T-helper 1 cell treated with Interleukin-12 subunit alpha and Interleukin-12 subunit beta and Interleukin-4 antibody, amounts not matched to agents 30 ng/mL and 1 ng/mL, for 36 hours (primary cell): Measurements from ENCODE around the gene SAMD4B. TPM values are rescaled to one million over a fixed set of nuclear protein-coding genes. Genes with fewer than 3 reads are reported as not detected.

Experiments
- intact Hi-C: fragments of 100-400 bp; cut with micrococcal nuclease; formaldehyde crosslinking; loops from one replicate; pipeline ENCODE4 v1.15.1; 2024
- total RNA-seq: library from RNA; stranded (reverse); gene quantifications from 2 replicates; pipeline ENCODE4 v1.2.3, GENCODE V29; 2022

SAMD4B gene
- total RNA-seq, 1 donor from 2014 or later: 55.5 TPM

GRCh38 chr19:39333507-39333906 lies 8.7 kb upstream of the SAMD4B start:
- intact Hi-C loops: loop anchor here (10.0 kb wide), 1 partner anchor 341 kb away; no protein-coding TSS in a partner anchor

GRCh38 chr19:39334444-39334976 lies 7.7 kb upstream of the SAMD4B start:
- intact Hi-C loops: loop anchor here (2.0 to 10.0 kb wide), 2 partner anchors 36 to 340 kb away; no protein-coding TSS in a partner anchor

- intact Hi-C loops: loop anchor here (2.0 to 10.0 kb wide), 2 partner anchors 36 to 340 kb away; no protein-coding TSS in a partner anchor
Observed at GRCh38 chr19:39335168-39335548, 7.1 kb upstream of the SAMD4B start.

- intact Hi-C loops: loop anchor here (1.0 to 10.0 kb wide), 3 partner anchors 76 to 338 kb away; partner anchors contain the start of gene PLEKHG2
Observed at GRCh38 chr19:39336483-39336882, 5.7 kb upstream of the SAMD4B start.

- intact Hi-C loops: loop anchor here (2.0 to 10.0 kb wide), 5 partner anchors 193 to 945 kb away; partner anchors contain the start of genes AKT2, DYRK1B, EID2B and EIF3K
Observed at GRCh38 chr19:39339674-39340073, 2.5 kb upstream of the SAMD4B start.

GRCh38 chr19:39340156-39340555 lies 2.1 kb upstream of the SAMD4B start:
- intact Hi-C loops: loop anchor here (2.0 to 10.0 kb wide), 4 partner anchors 193 to 945 kb away; partner anchors contain the start of genes AKT2, DYRK1B, EID2B and EIF3K

GRCh38 chr19:39341129-39341718 lies 997 bp upstream of the SAMD4B start:
- intact Hi-C loops: loop anchor here (1.0 to 10.0 kb wide), 9 partner anchors 66 to 944 kb away; partner anchors contain the start of genes AKT2, DYRK1B, EID2B and EIF3K

- intact Hi-C loops: loop anchor here (1.0 to 10.0 kb wide), 6 partner anchors 9 to 942 kb away; partner anchors contain the start of genes AKT2, DYRK1B, EIF3K and MAP4K1
Observed at GRCh38 chr19:39342647-39343305, 555 bp downstream of the SAMD4B start.

GRCh38 chr19:39345956-39346355 lies 3.7 kb downstream of the SAMD4B start:
- intact Hi-C loops: loop anchor here (10.0 kb wide), 1 partner anchor 939 kb away; the partner anchor contains the start of gene AKT2

- intact Hi-C loops: loop anchor here (10.0 kb wide), 1 partner anchor 937 kb away; the partner anchor contains the start of gene AKT2
Observed at GRCh38 chr19:39347332-39348164, 5.3 kb downstream of the SAMD4B start.

GRCh38 chr19:39349326-39349725 lies 7.1 kb downstream of the SAMD4B start:
- intact Hi-C loops: loop anchor here (10.0 kb wide), 1 partner anchor 935 kb away; the partner anchor contains the start of gene AKT2

- intact Hi-C loops: no loop called here
Observed at GRCh38 chr19:39350156-39350555, 7.9 kb downstream of the SAMD4B start.

GRCh38 chr19:39351537-39352064 lies 9.4 kb downstream of the SAMD4B start:
- intact Hi-C loops: loop anchor here (1.0 kb wide), 3 partner anchors 9 to 61 kb away; partner anchors contain the start of genes MED29, PAF1, PLEKHG2 and SAMD4B

- intact Hi-C loops: no loop called here
Observed at GRCh38 chr19:39352381-39353255, 10.4 kb downstream of the SAMD4B start.

GRCh38 chr19:39355253-39355652 lies 13.0 kb downstream of the SAMD4B start:
- intact Hi-C loops: no loop called here

- intact Hi-C loops: no loop called here
Observed at GRCh38 chr19:39356073-39356472, 13.9 kb downstream of the SAMD4B start.

GRCh38 chr19:39356647-39357046 lies 14.4 kb downstream of the SAMD4B start:
- intact Hi-C loops: no loop called here

- intact Hi-C loops: no loop called here
Observed at GRCh38 chr19:39359026-39359425, 16.8 kb downstream of the SAMD4B start.

GRCh38 chr19:39360599-39360998 lies 18.4 kb downstream of the SAMD4B start:
- intact Hi-C loops: no loop called here
